Stimulated activated CD8-positive, alpha-beta memory T cell treated with anti-CD3 and anti-CD28 coated beads, Interleukin-4, amount 100 ng/mL, for 24 hours (primary cell): ENCODE results near the gene NTN3.
"Not testable (repeated sequence)": the region's sequence is repeated elsewhere in the genome, so short reads cannot be mapped to it uniquely, and the experiment has no call there.

Experiments
- DNase-seq: peaks from one replicate; pipeline ENCODE4 v3.0.0-alpha.2; 2020; ENCODE audit warnings: low read depth

The NTN3 gene

DNA sequence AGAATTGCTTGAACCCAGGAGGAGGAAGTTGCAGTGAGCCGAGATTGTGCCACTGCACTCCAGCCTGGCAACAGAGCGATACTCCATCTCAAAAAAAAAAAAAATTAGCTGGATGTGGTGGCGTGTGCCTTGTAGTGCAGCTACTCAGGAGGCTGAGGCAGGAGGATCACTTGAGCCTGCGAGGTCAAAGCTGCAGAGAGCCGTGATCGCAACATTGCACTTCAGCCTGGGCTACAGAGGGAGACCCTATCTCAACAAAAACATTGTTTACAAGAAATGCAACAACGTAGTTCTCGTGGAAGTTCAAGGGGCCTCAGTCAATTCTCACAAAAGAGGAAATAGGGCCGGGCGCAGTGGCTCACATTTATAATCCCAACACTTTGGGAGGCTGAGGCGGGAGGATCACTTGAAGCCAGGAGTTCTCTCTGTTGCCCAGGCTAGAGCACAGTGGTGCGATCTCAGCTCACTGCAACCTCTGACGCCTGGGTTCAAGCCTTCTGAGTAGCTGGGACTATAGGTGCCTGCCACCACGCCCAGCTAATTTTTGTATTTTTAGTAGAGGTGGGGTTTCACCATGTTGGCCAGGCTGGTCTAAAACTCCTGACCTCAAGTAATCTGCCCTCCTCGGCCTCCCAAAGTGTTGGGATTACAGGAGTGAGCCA, 29.8 kb upstream of the NTN3 start:
- not testable (repeated sequence) for DNase-seq

- no peak for DNase-seq
Measured at GRCh38 chr16:2443555-2443954, 27.5 kb upstream of the NTN3 start.

DNA sequence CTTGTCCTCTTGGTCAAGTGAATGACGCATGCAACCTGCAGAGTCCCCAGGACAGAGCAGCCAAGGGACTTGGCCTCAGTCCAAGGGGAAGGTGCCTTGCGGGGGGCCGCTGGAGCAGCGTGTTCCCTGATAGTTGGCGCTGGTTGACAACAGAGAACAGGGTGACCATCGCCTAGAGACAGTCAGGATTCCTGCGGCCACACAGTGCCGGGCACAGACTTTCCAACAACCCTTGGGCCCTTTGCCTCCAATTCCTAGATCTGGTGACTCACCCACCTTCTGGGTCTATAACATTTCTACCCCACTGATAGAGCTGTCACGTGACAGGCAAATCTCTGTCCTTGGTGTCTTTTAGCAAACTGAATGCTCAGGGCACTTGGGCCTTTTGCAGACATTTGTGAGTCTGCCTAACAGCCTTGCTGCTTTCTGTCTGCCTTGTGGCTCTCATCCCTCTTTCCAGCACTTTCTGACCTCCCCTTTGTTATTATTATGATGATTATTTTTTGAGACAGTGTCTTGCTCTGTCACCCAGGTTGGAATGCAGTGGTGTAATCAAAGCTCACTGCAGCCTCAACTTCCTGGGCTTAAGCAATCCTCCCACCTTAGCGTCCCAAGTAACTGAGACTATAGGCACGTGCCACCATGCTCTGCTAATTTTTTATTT, 23.0 kb upstream of the NTN3 start:
- no peak for DNase-seq

- no peak for DNase-seq
Measured at GRCh38 chr16:2449118-2449517, 22.0 kb upstream of the NTN3 start.

GRCh38 chr16:2450535-2450934, 20.6 kb upstream of the NTN3 start:
- no peak for DNase-seq

- no peak for DNase-seq
Measured at GRCh38 chr16:2450975-2451381, 20.1 kb upstream of the NTN3 start.

DNA sequence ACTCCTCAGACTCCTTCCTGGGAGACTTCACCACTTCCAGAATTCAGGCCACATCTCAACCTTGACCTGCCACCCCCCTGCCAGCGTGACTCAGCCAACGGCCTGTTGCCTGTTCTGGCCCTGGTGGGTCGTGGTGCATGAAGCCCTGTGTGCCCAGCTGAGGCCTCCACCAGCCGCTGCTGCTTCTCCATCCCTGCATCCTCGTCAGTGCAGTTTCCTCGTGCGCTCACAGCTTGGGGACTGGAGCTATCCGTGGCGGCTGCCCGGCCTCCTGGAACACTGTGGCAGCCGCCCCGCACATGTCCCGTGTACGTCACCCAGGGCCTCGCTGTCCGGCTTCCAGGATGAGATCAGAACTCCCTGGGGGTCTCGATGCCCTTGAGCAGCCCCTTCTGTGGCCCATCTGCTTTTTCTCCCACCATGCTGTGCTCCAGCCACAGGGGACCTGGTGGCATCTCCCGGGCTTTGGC, 19.2 kb upstream of the NTN3 start:
- DNase-seq, result no peak

- no peak for DNase-seq
Measured at GRCh38 chr16:2452650-2453049, 18.4 kb upstream of the NTN3 start.

DNA sequence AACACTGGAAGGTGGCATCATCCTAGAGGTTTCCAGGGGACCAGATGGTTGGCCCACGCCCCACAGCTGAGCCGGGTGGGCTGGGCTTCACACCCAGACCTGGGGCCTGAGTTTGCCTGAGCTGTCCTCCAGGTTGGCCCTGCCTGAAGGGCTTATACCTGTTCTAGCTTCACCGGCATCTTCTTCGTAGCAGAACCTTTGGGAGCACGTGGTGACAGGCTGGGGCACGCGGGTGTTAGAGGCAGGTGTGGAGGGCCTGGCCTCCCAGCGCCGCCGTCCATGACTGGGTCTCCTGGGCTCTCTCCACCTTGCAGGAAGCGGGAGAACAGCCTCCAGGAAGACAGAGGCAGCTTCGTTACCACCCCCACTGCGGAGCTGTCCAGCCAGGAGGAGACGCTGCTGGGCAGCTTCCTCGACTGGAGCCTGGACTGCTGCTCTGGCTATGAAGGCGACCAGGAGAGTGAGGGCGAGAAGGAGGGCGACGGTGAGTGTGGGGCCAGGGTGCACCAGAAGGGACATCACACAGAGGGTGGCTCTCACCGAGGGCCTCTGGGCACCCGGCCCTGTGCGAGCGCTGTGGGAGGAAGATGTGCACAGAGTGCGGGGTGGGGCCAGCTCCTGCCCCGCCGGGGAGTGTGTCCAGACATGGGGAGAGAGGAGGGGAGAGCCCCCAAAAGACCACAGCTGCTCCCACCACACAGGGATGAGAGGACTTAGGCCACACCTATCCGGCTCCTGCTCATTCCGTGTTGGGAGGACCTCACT, 15.8 kb upstream of the NTN3 start:
- DNase-seq, result no peak

- no peak for DNase-seq
Measured at GRCh38 chr16:2456551-2457153, 14.4 kb upstream of the NTN3 start.

- no peak for DNase-seq
Measured at GRCh38 chr16:2457267-2457666, 13.8 kb upstream of the NTN3 start.

GRCh38 chr16:2457946-2458345, 13.2 kb upstream of the NTN3 start:
- DNase-seq, result no peak

DNA sequence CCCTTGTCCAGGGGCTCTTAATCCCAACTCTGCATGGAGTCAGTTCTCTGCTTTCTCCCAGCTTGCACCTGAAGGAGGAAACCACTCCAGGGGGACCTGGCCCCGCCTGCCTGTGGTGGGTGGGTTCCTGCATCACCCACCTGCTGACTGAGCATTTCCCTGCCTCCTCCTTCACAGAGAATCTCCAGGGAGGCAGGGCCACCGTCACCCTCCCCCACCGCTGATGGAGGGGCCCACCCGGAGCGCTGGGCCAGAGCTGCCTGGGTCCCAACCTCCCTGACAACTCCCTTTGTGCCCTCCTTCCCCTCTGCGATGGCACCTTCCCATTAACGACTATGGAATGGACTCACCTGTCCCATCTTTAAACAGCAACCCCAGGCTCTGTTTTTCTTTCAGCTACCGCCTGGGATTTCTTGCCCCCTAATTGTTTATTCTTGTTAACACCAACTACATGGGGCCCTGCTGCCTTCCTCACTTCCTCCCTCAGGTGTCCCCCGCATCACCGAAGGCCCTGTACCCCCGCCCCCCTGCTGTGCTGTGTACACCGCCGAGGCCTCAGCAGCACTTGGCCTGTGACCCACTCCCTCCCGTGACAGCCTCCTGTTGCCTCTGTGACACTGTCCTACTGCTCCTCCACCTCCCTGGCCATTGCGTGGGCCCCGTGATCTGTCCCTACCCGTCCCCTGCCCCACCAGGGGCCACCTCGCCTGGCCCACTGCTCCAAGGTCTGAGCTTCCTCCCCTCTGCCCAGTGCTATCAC, 12.0 kb upstream of the NTN3 start:
- DNase-seq, result no peak

DNA sequence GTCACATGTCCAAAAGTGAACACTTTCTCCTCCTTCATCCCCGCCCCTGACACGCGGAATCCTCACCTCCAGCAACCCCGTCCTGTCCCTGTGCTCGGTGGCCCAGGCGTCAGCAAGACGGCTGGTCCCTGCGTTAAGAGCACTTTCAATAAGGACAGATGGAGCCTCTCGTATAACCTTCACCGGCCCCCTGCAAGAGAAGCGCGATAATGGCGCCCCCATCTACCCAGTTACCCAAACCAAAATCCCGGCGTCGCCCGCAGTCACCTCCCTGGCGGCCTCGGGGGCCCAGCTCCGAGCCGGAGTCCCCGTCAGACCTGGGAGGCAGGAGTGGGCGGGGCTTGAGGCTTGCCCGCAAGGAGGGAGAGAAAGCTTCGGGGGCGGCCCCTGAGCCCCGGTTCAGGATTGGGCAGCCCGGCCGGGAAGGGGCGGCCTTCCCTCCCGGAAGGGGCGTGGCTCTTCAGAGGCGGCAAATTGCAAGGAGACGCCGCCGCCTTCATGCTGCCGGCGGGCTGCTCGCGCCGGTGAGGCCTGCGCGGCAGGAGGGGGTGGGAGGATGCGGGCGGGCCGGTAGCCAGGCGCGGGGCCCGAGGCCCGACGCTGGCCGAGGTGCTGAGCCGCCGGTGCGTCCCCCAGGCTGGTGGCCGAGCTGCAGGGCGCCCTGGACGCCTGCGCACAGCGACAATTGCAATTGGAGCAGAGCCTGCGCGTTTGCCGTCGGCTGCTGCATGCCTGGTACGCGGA, 11.3 kb upstream of the NTN3 start, which contains the start of gene TEDC2:
TEDC2 (plus strand) TSS at position 463 of the 744 bp plus-strand sequence; CDS start at position 499, 36 bp downstream.
- DNase-seq, result peak; percentile 97

GRCh38 chr16:2460391-2460713, 10.7 kb upstream of the NTN3 start:
- no peak for DNase-seq

- DNase-seq, result no peak
Measured at GRCh38 chr16:2460916-2461315, 10.2 kb upstream of the NTN3 start.

DNA sequence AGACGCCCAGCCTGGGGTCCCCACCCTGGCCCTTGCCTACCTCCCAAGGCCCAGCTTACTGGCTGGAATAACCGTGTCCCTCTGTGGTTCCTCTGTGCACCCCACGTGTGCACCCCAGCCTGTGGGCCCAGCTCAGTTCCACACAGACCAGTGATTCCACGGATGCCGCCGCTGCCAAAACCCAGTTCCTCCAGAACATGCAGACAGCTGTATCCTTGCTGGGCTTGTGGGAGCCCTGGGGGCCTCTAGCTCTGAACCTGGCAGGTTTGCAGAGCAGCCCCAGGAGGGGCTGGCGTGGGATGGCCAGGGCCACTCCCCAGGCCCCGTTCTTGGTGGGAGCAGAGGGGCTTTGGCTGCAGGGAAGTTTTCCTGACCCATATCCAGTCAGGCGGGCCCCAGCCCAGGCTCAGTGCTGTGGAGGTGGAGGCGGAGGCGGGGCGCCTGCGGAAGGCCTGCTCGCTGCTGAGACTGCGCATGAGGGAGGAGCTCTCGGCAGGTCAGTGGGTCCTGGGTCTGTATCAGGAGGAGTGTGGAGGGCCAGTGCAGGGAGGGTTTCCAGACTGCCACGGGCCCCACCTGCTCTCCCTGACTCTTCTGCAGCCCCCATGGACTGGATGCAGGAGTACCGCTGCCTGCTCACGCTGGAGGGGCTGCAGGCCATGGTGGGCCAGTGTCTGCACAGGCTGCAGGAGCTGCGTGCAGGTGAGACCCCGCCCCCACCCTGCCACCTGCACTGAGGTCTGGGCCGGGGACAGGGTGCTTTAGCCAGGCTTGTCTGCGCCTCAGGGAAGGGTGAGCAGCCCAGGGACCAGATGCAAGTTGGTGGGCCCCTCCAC, 8.8 kb upstream of the NTN3 start:
- no peak for DNase-seq

DNA sequence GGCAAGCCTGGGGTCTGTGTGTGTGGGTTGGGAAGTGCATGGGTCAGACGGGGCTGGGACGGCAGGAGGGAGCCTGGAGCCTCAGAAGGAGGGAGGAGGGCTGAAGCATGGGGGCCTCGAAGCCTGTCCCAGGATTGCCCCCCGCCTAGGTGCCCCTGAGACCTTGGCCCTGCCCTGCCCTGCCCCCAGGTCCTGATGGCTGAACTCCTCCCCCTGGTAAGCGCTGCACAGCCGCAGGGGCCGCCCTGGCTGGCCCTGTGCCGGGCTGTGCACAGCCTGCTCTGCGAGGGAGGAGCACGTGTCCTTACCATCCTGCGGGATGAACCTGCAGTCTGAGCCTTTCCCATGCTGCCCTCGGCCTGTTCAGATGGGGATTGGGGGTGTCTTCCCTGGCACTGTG, 6.8 kb upstream of the NTN3 start:
- no peak for DNase-seq

DNA sequence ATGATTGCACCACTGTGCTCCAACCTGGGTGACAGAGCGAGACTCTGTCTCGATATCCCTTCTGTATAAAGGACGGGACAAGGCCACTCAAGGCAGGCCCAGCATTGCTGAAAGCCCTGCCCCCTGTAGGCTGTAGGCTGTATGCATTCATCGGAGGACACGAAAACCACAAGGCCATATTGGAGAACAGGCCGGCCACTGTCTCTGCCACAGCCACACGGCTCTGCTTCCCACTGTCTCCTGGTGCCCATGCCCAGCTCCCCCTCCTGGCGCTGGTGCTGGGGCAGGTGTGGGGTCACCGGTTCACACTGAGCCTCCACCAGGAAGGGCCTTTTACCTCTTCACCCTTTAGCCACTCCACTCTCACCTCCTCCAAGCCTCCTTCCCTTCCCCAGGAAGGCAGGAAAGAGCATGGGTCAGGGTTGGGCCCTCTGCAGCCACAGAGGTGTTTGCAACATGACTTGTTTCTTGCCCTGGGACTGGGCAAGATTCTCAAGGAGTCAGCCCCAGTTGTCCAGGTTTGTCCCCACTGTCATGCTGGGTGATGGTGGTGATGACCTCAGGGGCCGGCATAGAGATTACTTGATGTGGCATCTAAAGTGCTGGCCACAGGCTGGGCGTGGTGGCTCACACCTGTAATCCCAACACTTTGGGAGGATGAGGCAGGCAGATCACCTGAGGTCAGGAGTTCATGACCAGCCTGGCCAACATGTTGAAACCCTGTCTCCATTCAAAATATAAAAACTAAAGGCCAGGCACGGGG, 5.3 kb upstream of the NTN3 start:
- DNase-seq, result no peak
